Stimulated activated CD4-positive, alpha-beta T cell treated with anti-CD3 and anti-CD28 coated beads, Interleukin-15, amount 100 ng/mL, for 1 hour (primary cell): Measurements from ENCODE around the gene CYS1.
A peak's percentile ranks its signal among the peaks of the same experiment; 100 is the strongest.

ENCODE experiments used
- DNase-seq, 2 donors: peaks; one replicate each; pipeline ENCODE4 v3.0.0-alpha.2; 2020; ENCODE audit warnings: low read depth in 1 of 2, low spot score in 1 of 2

CYS1 gene

GRCh38 chr2:10073706-10074105 is 6.5 kb downstream of the CYS1 start:
- DNase-seq: no peak

- peak; percentile 42 to 54 for DNase-seq
Observed at GRCh38 chr2:10072656-10073480, 7.3 kb downstream of the CYS1 start.

GRCh38 chr2:10071595-10071994 is 8.6 kb downstream of the CYS1 start:
- DNase-seq: no peak

GRCh38 chr2:10071176-10071575 is 9.0 kb downstream of the CYS1 start:
- no peak for DNase-seq

- DNase-seq: no peak
Observed at GRCh38 chr2:10067881-10068280, 12.3 kb downstream of the CYS1 start.

GRCh38 chr2:10067330-10067729 is 12.9 kb downstream of the CYS1 start:
- no peak for DNase-seq

GRCh38 chr2:10065773-10066055 is 14.5 kb downstream of the CYS1 start:
- no peak for DNase-seq

GRCh38 chr2:10064932-10065772 is 15.1 kb downstream of the CYS1 start:
- no peak for DNase-seq

GRCh38 chr2:10063566-10063965 is 16.6 kb downstream of the CYS1 start:
- DNase-seq: no peak

- no peak for DNase-seq
Observed at GRCh38 chr2:10062931-10063365, 17.3 kb downstream of the CYS1 start.

GRCh38 chr2:10061221-10061925 is 18.8 kb downstream of the CYS1 start:
- no peak for DNase-seq

- no peak for DNase-seq
Observed at GRCh38 chr2:10059552-10060335, 20.5 kb downstream of the CYS1 start.

GRCh38 chr2:10059016-10059351 is 21.2 kb downstream of the CYS1 start:
- DNase-seq: no peak

GRCh38 chr2:10058251-10059015 is 21.8 kb downstream of the CYS1 start:
- no peak for DNase-seq

- no peak for DNase-seq
Observed at GRCh38 chr2:10057231-10058107, 22.7 kb downstream of the CYS1 start.

GRCh38 chr2:10056439-10056838 is 23.8 kb downstream of the CYS1 start:
- no peak for DNase-seq

- no peak for DNase-seq
Observed at GRCh38 chr2:10054976-10055375, 25.2 kb downstream of the CYS1 start.

- DNase-seq: no peak
Observed at GRCh38 chr2:10054424-10054823, 25.8 kb downstream of the CYS1 start.

- no peak for DNase-seq
Observed at GRCh38 chr2:10053351-10053750, 26.9 kb downstream of the CYS1 start.
